Endometrium (tissue), 2 donors: ENCODE results near the gene TMEM239.
"Not testable (repeated sequence)": the region's sequence is repeated elsewhere in the genome, so short reads cannot be mapped to it uniquely, and the experiment has no call there.

ENCODE experiments used
- FAIRE-seq: peaks from 2 replicates; lab custom pipeline; 2012; peaks lifted over from hg19 to GRCh38; lab: Jason Lieb, UNC
- donor health status: control.
- donor health status: control.

TMEM239 gene

GRCh38 chr20:2820896-2821869 is 5.0 kb downstream of the TMEM239 start:
- no peak for FAIRE-seq

DNA sequence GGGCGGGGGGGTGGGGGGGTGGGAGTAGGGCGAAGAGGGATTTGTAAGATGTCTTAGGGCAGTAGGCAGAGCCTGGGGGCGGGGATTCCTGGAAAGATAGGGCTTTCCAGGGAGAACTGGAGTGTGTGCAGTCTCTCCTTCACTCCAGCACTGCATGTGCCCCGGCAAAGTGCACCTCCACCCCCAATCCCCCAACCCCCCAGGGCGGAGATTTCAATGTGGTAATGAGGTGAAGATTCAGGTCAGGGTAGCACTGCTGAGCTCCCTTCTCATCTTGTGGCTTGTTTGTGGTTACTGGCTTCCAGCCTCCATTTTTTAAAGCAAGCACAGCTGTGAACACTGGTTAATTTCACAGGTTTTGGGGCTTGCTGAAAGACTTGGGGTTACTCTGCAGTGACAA is 5.9 kb downstream of the TMEM239 start:
- FAIRE-seq = no peak

DNA sequence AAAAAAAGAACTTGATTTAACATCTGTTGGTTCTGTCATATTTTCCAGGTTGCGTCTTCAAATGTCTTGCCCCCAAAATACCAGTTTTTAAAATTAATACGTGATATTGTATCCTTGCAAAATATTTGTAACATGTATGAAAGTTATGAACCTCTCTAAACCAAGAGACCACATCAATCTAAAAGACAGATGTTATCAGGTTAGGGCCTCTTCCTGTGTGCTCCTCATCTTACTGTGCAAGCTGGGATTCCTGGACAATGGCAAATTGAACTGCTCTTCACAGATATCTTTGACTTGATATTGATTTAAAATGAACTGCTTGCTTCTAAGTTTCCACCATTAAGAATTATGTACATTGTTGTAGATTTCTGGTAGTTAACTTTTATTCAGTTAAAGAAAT is 9.6 kb downstream of the TMEM239 start:
- FAIRE-seq = no peak

- FAIRE-seq = no peak
Measured at GRCh38 chr20:2826655-2827054, 10.5 kb downstream of the TMEM239 start.

DNA sequence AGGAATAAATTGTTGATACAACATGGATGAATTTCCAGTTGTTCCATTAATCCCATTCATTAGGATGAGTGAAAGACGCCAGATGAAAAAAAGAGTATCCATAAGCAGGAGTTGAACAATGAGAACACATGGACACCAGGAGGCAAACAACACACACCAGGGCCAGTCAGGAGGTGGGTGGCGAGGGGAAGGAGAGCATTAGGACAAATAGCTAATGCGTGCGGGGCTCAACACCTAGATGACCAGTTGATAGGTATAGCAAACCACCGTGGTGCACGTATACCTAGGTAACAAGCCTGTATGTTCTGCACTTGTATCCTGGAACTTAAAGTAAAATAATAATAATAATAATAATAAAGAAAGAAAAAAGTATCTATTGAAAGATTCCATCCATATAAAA is 13.2 kb downstream of the TMEM239 start:
- no peak for FAIRE-seq

GRCh38 chr20:2831206-2831605 is 15.0 kb downstream of the TMEM239 start:
- not testable (repeated sequence) for FAIRE-seq

- no peak for FAIRE-seq
Measured at GRCh38 chr20:2833761-2834160, 17.6 kb downstream of the TMEM239 start.

DNA sequence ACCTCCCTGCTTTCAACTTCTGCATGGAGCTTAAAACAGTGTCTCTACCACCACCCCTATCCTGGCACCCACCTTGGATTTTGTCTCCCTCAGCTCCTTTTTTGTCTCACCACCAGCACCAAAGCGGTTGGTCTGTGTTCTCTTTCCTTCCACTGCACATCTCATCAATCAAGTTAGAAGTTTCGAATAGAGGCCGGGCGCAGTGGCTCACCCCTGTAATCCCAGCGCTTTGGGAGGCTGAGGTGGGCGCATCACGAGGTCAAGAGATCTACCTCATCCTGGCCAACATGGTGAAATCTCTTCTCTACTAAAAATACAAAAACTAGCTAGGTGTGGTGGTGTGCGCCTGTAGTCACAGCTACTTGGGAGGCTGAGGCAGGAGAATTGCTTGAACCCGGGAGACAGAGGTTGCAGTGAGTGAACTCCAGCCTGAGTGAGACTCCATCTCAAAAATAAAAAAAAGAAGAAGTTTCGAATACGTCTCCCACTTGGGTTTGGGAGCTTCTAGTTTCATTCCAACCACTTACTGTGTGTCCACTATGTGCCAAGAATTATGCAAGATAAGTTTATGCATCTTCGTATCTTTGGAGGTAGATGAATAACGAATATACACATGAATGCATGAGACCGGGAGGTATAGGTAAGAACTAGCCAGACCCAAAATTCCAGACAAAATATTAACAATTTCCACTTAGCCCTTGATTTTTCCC is 18.4 kb downstream of the TMEM239 start:
- FAIRE-seq = no peak

DNA sequence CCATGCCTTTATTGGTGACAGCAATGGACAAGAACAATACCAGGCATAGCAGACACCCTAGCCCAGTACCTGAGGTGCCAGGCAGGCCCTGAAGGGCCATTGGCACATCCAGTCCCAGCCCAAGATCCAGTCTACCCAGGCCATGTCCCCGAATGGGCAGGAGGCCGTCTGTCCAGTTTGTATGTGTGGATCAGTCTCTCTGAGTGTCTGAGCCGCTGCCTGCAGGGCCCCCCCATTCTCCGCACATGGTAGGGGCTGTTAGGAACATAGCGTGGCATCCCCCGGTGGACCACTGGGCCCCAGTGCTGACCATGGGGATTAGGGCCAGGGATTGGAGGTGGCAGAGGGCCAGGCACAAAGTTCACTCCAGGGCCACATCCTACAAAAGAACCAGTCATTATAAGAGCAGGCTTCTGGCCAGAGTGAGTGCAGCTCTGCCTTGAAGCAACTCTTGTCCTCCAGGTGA is 19.2 kb downstream of the TMEM239 start:
- no peak for FAIRE-seq

DNA sequence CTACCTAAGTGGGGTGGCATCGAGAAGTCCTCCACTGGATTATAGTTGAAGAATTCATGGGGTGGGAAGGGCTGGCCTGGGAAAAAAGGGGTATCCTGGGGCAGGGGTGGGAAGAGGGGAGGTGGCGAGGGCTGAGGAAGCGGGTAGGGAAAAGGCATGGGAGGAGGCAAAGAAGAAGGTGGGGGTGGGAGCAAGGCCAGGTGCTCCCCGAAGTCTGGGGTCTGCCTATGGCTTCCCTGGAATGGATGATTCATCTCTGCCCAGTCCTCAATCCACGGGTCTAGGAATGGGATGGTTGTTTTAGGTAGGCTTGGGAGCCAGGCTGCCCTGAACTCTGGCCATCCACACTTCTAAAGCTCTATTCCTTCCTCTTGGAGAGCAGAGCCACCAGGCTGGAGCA is 19.9 kb downstream of the TMEM239 start:
- no peak for FAIRE-seq

- no peak for FAIRE-seq
Measured at GRCh38 chr20:2837221-2837960, 21.2 kb downstream of the TMEM239 start.

DNA sequence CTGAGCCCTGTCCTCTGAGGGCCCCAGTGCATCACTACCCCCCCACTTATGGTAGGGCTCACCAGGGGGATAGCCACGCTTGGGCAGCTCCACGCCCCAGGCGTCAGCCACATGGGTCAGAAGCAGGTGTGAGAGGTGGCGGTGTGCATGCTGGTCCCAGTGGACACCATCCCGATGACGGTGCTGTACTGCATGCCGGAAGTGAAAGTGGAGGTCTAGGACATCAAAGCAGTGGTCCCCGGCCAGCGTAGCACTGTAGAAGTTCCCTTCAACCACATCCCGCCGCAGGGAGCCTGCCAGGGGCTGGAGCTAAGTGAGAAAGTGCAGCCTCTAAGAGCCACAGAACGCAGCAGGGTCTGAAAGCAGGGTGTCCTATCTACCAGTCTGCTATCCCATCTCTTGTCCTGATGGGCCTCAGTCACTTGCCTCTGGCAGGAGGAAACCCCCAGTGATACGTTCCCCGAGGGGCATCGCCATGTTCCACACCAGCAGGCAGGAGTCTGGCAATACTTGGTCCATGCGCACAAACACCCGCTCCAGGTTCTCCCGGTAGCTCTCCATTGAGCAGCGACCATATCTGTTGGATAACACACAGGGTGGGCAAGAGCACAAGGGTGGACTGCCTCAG is 22.1 kb downstream of the TMEM239 start:
- FAIRE-seq = no peak

GRCh38 chr20:2838847-2839671 is 22.9 kb downstream of the TMEM239 start:
- FAIRE-seq = no peak

DNA sequence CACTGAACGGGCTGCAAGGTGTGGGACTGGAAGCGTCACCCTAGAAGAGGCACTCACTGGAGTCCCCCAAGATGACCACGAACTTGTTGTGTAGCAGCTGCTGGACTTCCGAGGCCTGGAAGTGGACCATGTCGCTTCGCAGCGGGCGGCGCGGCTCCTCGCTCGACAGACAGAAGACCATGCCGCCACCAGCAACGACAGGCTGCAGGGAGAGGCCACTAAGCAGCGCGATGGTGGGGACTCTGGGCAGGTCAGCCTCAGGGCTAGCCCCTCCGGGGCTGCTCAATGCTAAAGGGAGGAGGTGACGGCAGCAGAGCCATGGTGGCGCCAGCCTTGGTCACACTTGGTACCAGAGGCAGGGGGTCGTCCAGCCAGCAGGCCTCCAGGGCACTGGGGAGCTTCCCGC is 23.6 kb downstream of the TMEM239 start:
- FAIRE-seq = no peak

GRCh38 chr20:2840138-2840966 is 24.2 kb downstream of the TMEM239 start, which contains the start of the genes PCED1A and VPS16:
Gene PCED1A (minus strand): TSS chr20:2840655. CDS start chr20:2839912, 743 bp downstream.
Gene VPS16 (plus strand): TSS chr20:2840745. CDS start chr20:2840775, 30 bp downstream.
- FAIRE-seq = no peak

DNA sequence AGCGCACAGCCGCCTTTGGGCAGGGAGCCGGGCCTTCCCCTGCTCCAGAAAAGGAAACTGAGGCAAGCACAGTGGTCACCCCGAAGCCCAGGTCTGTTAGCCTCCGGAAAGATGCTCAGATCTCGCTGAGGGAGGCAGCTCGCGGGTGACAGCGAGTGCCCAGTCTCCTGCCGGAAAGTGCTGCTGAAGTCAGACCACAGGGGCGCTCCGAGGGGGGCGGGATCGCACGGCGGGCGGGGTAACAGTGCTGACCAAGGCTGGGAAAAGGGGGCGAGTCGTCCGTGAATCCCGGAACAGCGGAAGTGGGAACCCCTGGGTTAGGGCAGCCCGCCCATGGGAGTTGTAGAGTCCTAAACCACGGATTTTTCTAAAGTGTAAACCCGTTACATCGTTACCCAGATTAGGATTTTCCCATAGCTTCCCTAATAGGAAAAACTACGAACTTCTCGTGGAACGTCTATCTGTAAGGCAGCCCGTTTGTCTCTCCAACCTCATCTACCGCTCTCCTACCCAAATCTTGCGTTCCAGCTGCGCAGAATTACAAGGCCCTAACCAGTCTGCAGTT is 24.9 kb downstream of the TMEM239 start:
- FAIRE-seq = no peak

DNA sequence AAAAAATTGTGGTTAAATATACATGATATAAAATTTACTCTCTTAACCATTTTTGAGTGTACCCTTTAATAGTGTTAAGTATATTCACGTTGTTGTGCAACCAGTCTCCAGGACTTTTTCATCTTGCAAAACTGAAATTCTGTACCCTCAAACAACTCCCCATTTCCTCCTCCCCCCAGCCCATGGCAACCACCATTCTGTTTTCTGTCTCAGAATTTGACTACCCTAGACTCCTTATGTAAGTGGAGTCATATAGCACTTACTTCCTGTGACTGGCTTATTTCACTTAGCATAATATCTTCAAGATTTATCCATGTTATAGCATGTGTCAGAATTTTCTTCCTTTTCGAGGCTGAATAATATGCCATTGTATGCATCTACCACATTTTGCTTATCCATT is 29.4 kb downstream of the TMEM239 start:
- no peak for FAIRE-seq

DNA sequence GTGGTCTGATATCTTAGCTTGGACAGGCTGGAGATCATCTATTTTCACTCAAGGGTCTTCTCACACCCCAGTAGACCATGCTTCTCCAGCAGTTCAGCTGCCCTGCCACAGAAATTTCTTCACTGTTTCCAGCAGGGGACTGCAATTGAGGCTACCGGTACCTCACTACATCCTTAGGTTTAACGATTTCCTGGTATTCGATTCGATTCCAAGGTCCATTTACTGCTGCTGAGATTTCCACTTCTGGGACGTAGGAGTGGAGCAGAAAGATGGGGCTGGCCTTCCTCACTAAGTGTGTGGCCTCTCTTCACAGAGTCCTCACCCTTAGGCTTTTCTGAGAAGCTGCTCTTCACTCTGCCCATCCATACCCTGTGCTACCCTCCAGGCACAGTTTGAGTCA is 30.5 kb downstream of the TMEM239 start:
- no peak for FAIRE-seq

GRCh38 chr20:2847802-2848201 is 31.6 kb downstream of the TMEM239 start:
- FAIRE-seq = no peak

DNA sequence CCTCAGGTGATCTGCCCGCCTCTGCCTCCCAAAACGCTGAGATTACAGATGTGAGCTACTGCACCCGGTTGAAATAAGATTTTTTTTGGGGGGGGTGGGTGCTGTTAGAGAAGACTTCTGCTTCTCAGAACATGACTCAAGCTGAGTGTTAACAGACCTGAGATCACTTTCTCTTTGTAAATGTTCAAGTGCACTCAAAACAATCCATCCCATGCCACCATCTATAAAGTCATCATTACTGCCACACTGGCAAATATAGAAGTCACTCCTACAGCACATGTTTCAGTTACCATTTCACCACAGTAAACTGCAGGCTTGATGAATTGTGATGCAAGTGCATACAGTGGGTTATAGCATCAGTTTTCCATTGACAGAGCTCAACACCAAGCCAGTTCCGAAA is 33.4 kb downstream of the TMEM239 start:
- FAIRE-seq = no peak
